DND-41 (cell line): Measurements from ENCODE around the gene LCE2D.

ENCODE experiments used
- ATAC-seq: fragments of 200-7000 bp; cut with Tn5 transposase; 3 replicates; pipeline ENCODE4 v1.9.1; 2021; ENCODE audit warnings: low read depth; ENCODE audit not compliant: insufficient read depth
- DNase-seq: peaks from one replicate; pipeline ENCODE4 v3.0.0-alpha.2; 2020
- H2AFZ ChIP-seq: 2 replicates; pipeline ENCODE4 v1.6.0; 2012; ENCODE audit warnings: low read depth, low read length
- H3K27ac ChIP-seq: 2 replicates; pipeline ENCODE4 v1.5.1; 2012; ENCODE audit warnings: low read length, inconsistent platforms
- H3K27me3 ChIP-seq: fragments of 200-600 bp; sonication (generic); 2 replicates; pipeline ENCODE4 v1.6.0; 2012; ENCODE audit warnings: low read length, mild to moderate bottlenecking, inconsistent platforms; ENCODE audit not compliant: insufficient read depth, poor library complexity
- H3K36me3 ChIP-seq: 2 replicates; pipeline ENCODE4 v1.5.1; 2012; ENCODE audit warnings: low read length, inconsistent platforms; ENCODE audit not compliant: insufficient read depth
- H3K4me1 ChIP-seq: 2 replicates; pipeline ENCODE4 v1.5.1; 2012; ENCODE audit warnings: mild to moderate bottlenecking, low read length; ENCODE audit not compliant: insufficient read depth
- H3K4me2 ChIP-seq: 2 replicates; pipeline ENCODE4 v1.6.0; 2012; ENCODE audit warnings: mild to moderate bottlenecking, moderate library complexity, low read length, inconsistent platforms; ENCODE audit not compliant: insufficient read depth
- H3K4me3 ChIP-seq, 2 experiments: fragments of 200-600 bp in 1 of 2; shearing (Covaris generic) in 1 of 2; 2 replicates each; pipeline ENCODE4 v1.5.1; 2012 to 2016; ENCODE audit warnings: inconsistent platforms in 2 of 2, low read length in 2 of 2, mild to moderate bottlenecking in 2 of 2, low read depth in 1 of 2, moderate library complexity in 1 of 2
- H3K79me2 ChIP-seq: 2 replicates; pipeline ENCODE4 v1.6.0; 2012; ENCODE audit warnings: low read length, inconsistent platforms; ENCODE audit not compliant: insufficient read depth
- H3K9ac ChIP-seq: 2 replicates; pipeline ENCODE4 v1.6.0; 2012; ENCODE audit warnings: low read depth, mild to moderate bottlenecking, inconsistent platforms, low read length, moderate library complexity
- H3K9me3 ChIP-seq: 2 replicates; pipeline ENCODE4 v1.5.1; 2012; ENCODE audit warnings: low read length, moderate library complexity, mild to moderate bottlenecking, inconsistent platforms; ENCODE audit not compliant: insufficient read depth, severe bottlenecking
- H4K20me1 ChIP-seq: 2 replicates; pipeline ENCODE4 v1.6.0; 2012; ENCODE audit warnings: low read length; ENCODE audit not compliant: insufficient read depth
- EZH2 ChIP-seq: IDR thresholded peaks from 3 replicates; pipeline ENCODE4 v1.6.1; 2012; ENCODE audit warnings: borderline replicate concordance, low read depth, mild to moderate bottlenecking, moderate library complexity, low read length, inconsistent platforms; ENCODE audit not compliant: severe bottlenecking
- TF ChIP-seq, protein P1 (sequence below): IDR thresholded peaks from 2 replicates; pipeline ENCODE4 v1.5.1; 2012; ENCODE audit warnings: borderline replicate concordance, low read length, moderate library complexity, mild to moderate bottlenecking; ENCODE audit not compliant: poor library complexity, severe bottlenecking; ENCODE audit errors: extremely low read depth

LCE2D gene, protein sequence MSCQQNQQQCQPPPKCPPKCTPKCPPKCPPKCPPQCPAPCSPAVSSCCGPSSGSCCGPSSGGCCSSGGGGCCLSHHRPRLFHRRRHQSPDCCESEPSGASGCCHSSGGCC

DNA sequence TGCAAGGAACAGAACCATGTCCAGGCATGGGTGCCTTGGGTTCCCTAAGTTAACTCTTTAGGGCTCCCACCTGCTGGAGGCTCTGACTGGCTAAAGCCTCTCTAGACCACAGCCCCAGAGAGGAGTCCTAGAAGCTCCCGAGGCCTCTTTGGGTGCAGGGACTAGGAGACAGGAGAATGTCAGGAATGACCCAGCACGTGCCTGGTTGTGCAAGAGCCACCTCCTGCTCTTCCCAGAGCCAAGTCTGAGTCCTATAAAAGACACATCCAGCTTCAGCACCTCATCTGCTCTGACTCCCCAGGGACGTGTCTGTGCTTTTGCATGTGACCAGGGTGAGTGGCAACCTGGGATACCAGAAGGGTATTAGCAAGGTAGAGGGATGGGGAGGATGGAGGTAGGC lies at the start of gene LCE2D:
TSS of gene LCE2D (plus strand) at position 283 of the 400 bp plus-strand sequence. CDS start 726 bp downstream, outside the sequence.
- H2AFZ ChIP-seq: no peak within 1 kb of the TSS
- H3K9me3 ChIP-seq: no peaks in the 10 kb centered on the region
- no peaks in the 10 kb centered on the region for H3K36me3 ChIP-seq
- no peak for DNase-seq
- H3K4me1 ChIP-seq: no peaks in the 10 kb centered on the region
- no peak within 1 kb of the TSS for H3K9ac ChIP-seq
- H3K4me2 ChIP-seq: no peak within 1 kb of the TSS
- no peak for TF ChIP-seq EZH2
- TF ChIP-seq, protein P1, sequence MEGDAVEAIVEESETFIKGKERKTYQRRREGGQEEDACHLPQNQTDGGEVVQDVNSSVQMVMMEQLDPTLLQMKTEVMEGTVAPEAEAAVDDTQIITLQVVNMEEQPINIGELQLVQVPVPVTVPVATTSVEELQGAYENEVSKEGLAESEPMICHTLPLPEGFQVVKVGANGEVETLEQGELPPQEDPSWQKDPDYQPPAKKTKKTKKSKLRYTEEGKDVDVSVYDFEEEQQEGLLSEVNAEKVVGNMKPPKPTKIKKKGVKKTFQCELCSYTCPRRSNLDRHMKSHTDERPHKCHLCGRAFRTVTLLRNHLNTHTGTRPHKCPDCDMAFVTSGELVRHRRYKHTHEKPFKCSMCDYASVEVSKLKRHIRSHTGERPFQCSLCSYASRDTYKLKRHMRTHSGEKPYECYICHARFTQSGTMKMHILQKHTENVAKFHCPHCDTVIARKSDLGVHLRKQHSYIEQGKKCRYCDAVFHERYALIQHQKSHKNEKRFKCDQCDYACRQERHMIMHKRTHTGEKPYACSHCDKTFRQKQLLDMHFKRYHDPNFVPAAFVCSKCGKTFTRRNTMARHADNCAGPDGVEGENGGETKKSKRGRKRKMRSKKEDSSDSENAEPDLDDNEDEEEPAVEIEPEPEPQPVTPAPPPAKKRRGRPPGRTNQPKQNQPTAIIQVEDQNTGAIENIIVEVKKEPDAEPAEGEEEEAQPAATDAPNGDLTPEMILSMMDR: no peak
- H3K27me3 ChIP-seq: peaks cover 9% of the 10 kb centered on the region
- H3K4me3 ChIP-seq: no peak within 1 kb of the TSS
- H3K79me2 ChIP-seq: no peaks in the 10 kb centered on the region
- ATAC-seq: no peak
- H4K20me1 ChIP-seq: no peaks in the 10 kb centered on the region
- no peak within 1 kb of the TSS for H3K27ac ChIP-seq

DNA sequence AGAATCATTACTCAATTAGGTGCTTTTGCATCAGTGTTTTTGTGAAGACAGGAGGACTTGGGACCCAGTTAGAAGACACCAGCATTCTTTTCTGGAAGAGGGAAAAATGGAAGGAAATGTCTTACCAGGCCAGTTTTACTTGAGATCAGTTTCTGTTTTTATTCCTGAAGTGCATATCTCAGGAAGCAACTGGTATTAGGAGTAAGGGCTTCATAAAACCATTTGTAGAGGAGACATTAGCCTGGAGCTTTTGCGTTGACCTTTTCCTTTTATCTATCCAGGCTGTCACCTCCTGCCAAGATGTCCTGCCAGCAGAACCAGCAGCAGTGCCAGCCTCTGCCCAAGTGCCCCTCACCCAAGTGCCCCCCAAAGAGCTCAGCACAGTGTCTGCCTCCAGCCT lies 49.7 kb upstream of the LCE2D start, which contains the start of gene LCE3B:
TSS of gene LCE3B (plus strand) at position 301 of the 400 bp plus-strand sequence. CDS start at position 301, 0 bp downstream.
- Histone ChIP-seq H3K79me2 (no peaks in the 10 kb centered on the region), H3K4me2 (no peak within 1 kb of the TSS), H3K4me1 (no peaks in the 10 kb centered on the region), H3K36me3 (no peaks in the 10 kb centered on the region), H3K4me3 (no peak within 1 kb of the TSS), H3K27me3 (no peaks in the 10 kb centered on the region), H4K20me1 (no peaks in the 10 kb centered on the region), H3K9ac (no peak within 1 kb of the TSS), H3K9me3 (peaks cover 7% of the 10 kb centered on the region), H2AFZ (no peak within 1 kb of the TSS), H3K27ac (no peak within 1 kb of the TSS)
- DNase-seq: no peak
- TF ChIP-seq EZH2: no peak
- TF ChIP-seq, protein P1: no peak
- no peak for ATAC-seq

DNA sequence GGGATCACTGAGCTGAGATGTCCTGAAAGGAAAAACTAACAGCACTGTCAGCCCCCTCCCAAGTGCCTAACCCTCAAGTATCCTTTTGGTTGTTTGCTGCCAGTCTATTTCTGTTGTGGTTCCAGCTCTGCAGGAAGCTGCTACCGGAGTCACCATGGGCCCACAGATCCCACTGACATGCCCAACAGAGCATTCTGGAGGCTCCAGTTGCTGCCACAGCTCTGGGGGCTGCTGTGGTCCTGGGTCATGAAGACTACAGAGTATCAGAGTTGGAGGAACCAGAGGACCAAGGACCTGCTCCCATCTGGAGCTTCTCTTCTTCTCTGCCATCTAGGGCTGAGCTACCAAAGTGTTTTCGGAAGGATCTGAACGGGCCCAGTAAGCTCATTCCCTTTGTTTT lies 41.2 kb upstream of the LCE2D start:
- Histone ChIP-seq H3K9ac (no peak overlapping the region), H3K79me2 (no peaks in the 10 kb centered on the region), H4K20me1 (no peaks in the 10 kb centered on the region), H3K36me3 (no peaks in the 10 kb centered on the region), H3K9me3 (peaks cover 19% of the 10 kb centered on the region), H2AFZ (no peak overlapping the region), H3K4me2 (no peak overlapping the region), H3K27ac (no peak overlapping the region), H3K4me3 (no peak overlapping the region), H3K4me1 (0 out of 2 replicates have a peak, but pooled peaks cover 4% of the 10 kb centered on the region), H3K27me3 (no peaks in the 10 kb centered on the region)
- TF ChIP-seq EZH2: no peak
- TF ChIP-seq, protein P1: no peak
- DNase-seq: peak; percentile 5
- ATAC-seq: 0 out of 3 replicates have a peak, but pooled peaks have one; percentile 33
